SKM-1 treated with dmso at 0.1 percent for 144 hours (cell line): ENCODE measurements around the gene TPSAB1.
A peak's percentile ranks its signal among the peaks of the same experiment; 100 is the strongest.

Source experiments
- DNase-seq: peaks from one replicate; lab custom pipeline; 2025; ENCODE audit not compliant: unreplicated experiment; lab: John Stamatoyannopoulos, UW

The TPSAB1 gene

GRCh38 chr16:1283296-1283695 lies 42.8 kb downstream of the TPSAB1 start:
- DNase-seq: no peak

- DNase-seq: no peak
These were observed 43.6 kb downstream of the TPSAB1 start for GRCh38 chr16:1283996-1284616.

DNA sequence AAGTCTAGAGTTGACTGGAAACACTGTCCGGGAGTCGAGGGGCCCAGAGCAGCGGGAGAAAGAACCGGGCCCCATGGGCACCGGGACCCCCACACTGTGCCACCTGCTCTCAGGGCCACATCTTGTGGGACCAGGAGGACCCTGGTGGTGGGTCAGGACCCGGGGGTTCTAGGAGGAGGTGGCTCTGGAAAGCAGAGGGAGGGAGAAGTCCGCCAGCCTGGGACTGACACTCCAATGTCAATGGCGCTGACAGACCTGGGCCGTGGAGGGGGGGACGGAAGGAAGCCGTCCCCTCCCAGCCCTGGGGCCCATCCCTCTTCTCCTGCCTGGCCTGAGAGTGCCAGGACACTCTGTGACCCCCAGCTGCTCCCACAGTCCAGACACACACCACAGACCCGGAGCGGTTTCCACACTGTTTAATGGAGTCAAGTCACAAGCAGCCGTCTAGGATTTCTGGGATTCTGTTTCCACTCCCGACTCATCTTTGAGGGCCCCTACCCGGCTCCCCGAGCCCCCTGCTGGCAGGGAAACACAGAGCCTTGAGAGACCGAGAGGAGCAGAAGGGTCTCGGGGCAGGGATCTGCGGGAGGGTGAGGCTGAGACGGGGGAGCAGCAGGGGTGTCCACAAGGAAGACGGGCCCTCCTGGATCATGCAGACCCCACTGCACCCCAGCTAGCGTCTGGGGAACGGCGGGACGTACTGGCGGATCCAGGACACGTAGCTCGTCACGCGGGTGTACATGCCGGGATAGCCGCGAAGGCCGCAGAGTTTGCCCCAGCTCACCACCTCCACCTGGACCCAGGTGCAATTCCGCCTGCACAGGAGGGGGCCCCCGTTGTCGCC lies 45.4 kb downstream of the TPSAB1 start:
- DNase-seq: no peak

DNA sequence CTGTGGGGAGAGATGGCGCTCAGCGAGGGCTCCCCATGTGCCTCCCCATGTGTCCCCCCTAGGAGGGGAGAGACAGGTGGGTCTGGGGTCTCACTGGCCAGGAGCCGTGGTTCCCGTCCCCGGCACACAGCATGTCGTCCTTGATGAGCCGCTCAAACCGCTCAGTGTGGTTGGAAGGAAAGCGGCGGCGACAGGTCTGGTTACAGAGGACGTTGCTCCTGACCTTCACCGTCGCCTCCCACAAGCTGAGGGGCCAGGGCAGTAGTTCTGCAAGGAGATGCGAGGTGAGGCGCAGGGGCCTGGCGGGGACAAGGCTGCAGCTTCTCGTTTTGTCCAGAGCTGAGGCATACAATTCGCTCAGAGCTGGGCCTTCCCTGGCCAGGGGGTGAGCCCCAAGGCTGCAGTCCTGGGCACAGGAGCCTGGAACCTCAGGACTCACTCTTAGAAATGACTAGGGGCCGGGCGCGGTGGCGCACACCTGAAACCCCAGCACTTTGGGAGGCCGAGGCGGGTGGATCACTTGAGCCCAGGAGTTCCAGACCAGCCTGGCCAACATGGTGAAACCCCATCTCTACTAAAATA lies 46.1 kb downstream of the TPSAB1 start:
- no peak for DNase-seq

DNA sequence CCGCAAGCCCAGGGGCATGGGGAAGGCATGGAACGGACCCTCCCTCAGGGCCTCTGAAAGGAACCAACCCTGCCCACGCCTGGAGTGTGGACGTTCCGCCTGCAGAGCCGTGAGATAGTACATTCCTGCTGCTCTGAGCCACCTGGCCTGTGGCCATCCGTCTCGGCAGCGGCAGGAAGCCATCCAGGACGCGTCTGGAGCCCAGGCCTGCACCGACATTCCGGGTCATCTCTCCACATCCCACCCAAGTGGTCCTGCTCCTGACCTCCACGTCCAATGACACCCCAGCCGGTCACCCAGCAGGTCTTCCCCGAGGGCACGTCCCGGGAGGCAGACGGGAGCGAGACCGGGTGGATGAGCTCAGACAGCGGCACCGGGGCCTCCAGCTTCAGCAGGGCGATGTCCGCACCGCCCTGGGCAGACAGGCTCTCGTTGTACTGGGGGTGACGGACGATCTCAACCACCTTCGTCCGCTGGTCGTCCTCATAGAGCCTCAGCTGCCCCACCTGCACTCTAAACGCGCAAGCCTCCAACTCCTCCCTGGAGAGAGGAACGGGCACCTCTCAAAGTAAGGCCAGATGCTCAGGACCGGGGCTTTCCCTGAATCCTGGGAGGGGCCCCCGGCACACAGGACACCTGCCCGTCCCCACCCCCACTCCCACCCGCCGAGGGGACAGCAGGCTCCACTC lies 47.6 kb downstream of the TPSAB1 start:
- DNase-seq: no peak

GRCh38 chr16:1288813-1289476 lies 48.4 kb downstream of the TPSAB1 start:
- DNase-seq: no peak

GRCh38 chr16:1289477-1289866 lies 49.0 kb downstream of the TPSAB1 start:
- no peak for DNase-seq

DNA sequence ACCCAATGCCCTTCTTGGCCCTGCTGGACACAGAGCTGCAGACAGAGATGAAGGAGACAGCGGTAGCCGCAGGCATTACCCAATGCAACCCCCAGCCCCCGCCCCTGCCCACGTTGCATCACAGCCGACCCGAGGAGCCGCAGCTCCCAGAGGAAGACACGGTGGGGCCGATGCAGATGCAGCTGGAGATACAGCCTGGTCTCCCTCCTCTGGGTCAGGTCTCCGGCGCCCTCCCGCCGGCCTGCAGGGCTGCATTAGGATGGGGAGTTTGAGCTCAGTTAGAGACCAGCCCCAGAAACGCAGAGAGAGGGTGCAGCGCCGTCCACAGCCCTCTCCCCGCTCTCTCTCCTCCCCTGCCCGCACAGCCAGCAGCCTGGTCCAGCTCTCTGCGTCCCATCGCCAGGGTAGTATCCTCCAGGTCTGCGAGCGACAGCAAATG lies 49.6 kb downstream of the TPSAB1 start:
- peak; percentile 49 for DNase-seq

DNA sequence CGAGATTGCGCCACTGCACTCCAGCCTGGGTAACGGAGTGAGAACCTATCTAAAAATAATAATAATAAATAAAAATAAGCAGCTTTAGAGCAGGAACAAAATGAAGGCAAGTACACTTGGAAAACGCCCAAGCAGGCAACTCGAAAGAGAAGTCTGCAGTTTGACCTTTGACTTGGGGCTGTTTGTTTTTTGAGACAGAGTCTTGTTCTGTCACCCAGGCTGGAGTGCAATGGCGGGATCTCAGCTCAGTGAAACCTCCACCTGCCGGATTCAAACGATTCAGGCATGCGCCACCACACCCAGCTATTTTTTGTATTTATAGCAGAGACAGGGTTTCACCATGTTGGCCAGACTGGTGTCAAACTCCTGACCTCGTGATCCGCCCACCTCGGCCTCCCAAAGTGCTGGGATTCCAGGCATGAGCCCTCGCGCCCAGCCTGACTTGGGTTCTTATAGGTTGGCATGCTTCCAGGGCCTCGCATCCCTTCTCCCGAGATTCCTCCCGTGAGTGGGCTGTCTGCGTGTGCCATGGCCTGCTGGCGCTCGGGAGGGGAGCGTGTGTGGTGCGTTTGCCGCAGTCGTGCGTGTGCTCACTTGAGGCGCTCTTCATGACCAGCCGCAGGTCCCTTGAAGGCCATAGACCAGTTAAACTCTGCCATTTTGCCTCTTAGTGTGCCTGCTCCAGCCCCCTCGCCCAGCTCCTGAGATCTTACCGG lies 50.5 kb downstream of the TPSAB1 start:
- DNase-seq: no peak

DNA sequence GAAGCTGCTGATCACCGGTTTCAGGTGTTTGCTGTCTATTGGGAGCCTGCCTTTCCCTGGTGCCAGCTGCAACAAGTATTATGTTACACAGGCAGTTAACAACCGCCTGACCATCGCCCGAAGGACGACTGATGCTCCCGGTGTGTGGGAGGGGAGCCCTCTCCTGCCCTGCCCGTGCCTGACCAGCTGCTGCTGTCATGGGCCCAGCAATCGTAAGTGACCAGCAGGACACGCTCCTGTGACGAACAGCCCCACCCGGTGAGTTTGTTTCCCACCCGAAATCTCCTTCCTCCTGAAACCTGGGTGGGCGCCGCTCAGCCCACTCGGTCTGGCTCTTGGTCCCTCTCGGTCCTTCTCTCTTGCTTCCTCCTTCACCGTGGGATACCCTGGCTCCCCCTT lies 51.1 kb downstream of the TPSAB1 start:
- no peak for DNase-seq
